NCI-H146 (cell line): Measurements from ENCODE around the gene FBXO28.

ENCODE experiments used
- DNase-seq: peaks from one replicate; lab custom pipeline; 2025; lab: John Stamatoyannopoulos, UW

FBXO28 gene

GRCh38 chr1:224151117-224151516 is 37.2 kb downstream of the FBXO28 start:
- no peak for DNase-seq

DNA sequence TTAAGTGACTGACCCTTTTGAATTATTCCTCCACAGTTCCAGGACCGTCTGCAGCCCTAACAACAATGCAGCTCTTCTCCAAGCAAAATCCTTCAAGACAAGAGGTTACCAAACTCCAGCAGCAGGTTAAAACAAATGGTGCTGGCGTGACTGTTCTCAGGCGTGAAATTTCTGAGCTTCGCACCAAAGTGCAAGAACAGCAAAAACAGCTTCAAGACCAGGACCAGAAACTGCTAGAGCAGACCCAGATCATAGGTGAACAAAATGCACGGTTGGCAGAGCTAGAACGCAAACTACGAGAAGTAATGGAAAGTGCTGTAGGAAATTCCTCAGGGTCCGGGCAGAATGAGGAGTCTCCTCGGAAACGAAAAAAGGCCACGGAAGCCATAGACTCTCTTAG is 43.4 kb downstream of the FBXO28 start:
- no peak for DNase-seq

GRCh38 chr1:224159541-224159940 is 45.6 kb downstream of the FBXO28 start:
- no peak for DNase-seq

GRCh38 chr1:224160171-224160682 is 46.3 kb downstream of the FBXO28 start:
- DNase-seq = no peak

DNA sequence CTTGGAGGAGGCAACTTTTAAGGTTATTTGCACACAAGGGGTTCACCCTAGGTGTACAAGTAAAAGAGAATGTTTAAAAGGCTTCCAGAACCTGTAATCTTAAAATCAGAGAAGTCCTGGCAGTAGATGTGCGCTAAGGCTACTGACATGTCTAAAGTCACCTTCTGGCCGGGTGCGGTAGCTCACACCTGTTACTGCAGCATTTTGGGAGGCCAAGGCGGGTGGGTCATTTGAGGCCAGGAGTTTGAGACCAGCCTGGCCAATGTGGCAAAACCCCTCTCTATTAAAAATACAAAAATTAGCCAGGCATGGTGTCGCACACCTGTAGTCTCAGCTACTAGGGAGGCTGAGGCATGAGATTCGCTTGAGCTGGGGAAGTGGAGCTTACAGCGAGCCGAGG is 48.9 kb downstream of the FBXO28 start:
- DNase-seq = no peak

- no peak for DNase-seq
Observed at GRCh38 chr1:224163311-224163710, 49.4 kb downstream of the FBXO28 start.

DNA sequence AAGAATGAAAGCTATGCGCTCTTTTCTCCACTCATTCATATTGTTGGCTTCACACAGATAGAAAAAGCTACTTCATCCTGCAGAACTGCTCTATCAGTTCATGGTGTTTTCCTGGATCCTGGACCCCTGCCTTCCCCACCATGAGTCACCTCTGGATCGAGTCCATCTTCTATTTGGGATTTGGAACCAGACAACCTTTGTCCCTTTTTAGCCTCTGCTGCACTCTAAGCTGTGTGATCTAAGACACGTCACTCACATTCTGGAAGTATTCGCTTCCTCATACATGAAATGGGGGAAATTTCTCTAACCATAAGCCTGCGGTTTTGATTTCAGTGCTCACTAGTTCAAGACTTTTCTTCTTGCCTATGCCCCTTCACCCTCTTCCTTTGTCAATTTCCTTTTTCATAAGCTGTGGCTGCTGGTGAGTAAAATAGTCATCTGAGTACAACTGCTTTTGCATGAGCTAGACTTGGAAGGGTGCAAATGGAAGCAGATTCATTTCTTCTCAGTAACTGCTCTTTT is 55.0 kb downstream of the FBXO28 start:
- DNase-seq = no peak

GRCh38 chr1:224169718-224170270 is 55.9 kb downstream of the FBXO28 start:
- no peak for DNase-seq

DNA sequence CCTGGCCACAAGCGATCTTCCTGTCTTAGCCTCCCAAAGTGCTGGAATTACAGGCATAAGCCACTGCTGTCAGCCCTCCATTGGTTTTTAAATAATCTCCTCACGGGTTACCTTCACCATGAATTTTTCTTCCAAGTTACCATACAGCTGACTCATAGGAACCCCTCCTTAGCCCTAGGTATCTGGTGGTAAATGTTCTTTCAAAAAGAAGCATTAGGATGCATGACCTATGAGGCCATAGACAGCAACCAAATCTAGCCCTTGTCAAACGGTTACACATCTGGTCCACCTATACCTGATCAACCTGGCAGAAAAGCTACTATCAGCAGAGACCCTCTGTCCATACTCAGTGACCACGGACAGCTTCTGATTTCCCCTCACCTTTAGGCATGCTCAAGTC is 56.4 kb downstream of the FBXO28 start:
- no peak for DNase-seq

- DNase-seq = no peak
Observed at GRCh38 chr1:224170748-224171478, 57.0 kb downstream of the FBXO28 start.

DNA sequence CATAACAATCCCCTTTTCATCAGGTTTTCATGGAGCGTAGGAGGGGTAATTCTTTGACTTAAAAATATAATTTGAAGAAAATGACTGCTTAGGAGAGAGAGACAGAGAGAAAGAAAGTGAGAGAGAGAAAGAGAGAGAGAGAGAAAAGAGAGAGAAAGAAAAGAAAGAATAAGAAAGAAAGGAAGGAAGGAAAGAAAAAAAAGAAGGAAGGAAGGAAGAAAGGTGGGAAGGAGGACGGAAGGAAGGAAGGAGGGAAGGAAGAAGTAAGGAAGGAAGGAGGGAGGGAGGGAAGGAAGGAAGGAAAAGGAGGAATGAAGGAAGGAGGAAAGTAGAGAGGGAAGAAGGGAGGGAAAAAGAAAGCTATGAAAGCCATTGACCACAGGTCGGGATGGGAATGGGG is 58.3 kb downstream of the FBXO28 start:
- DNase-seq = no peak

GRCh38 chr1:224173523-224173922 is 59.6 kb downstream of the FBXO28 start:
- no peak for DNase-seq

DNA sequence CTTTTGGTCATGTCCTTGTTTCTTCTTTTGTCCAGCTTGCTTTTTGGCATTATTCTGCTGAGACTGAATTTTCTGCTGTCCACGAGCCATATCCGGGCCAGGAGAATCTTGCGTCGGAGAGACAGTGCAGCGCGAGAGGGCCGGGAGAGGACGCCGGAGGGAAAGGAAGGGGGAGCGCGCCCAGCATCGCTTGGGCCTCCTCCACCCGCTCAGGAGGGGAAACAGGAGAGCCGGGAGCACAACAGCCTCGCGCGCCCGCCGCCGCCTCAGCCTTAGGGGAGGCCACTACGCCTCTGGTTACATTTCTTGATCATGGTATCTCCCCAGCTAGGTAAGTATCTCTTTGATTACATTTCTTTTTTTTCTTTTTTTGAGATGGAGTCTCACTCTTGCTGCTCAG is 61.7 kb downstream of the FBXO28 start:
- DNase-seq = peak; percentile 33

GRCh38 chr1:224177356-224177999 is 63.6 kb downstream of the FBXO28 start:
- DNase-seq = no peak

- DNase-seq = no peak
Observed at GRCh38 chr1:224178894-224179293, 65.0 kb downstream of the FBXO28 start.

DNA sequence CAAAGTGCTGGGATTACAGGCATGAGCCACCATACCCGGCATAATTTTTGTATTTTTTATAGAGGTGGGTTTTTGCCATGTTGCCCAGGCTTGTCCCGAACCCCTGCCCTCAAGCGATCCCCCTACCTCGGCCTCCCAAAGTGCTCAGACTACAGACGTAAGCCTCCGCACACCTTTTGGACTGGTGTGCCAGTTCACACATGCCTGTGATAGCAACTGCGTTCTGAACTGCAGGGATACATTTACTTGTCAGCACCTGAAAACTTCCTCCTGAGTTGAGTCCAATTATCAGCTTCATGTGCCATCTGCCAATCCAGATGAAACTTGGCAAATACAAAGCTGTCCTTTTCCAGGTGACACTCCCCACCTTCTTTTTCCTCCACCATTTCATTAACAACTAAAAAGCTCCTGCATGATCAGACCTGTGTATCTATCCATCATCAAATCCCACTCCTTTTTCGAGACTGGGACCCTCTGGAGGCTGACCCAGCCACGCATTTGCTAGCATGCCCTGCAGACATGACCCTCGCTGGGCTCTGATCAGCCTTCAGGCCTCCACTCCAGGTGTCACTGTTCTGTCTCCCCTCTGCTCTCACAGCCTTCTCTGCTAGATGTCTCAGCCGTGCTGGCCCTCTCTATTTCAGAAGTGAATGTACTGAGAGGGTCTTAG is 67.0 kb downstream of the FBXO28 start:
- DNase-seq = no peak

- no peak for DNase-seq
Observed at GRCh38 chr1:224181453-224181810, 67.5 kb downstream of the FBXO28 start.

DNA sequence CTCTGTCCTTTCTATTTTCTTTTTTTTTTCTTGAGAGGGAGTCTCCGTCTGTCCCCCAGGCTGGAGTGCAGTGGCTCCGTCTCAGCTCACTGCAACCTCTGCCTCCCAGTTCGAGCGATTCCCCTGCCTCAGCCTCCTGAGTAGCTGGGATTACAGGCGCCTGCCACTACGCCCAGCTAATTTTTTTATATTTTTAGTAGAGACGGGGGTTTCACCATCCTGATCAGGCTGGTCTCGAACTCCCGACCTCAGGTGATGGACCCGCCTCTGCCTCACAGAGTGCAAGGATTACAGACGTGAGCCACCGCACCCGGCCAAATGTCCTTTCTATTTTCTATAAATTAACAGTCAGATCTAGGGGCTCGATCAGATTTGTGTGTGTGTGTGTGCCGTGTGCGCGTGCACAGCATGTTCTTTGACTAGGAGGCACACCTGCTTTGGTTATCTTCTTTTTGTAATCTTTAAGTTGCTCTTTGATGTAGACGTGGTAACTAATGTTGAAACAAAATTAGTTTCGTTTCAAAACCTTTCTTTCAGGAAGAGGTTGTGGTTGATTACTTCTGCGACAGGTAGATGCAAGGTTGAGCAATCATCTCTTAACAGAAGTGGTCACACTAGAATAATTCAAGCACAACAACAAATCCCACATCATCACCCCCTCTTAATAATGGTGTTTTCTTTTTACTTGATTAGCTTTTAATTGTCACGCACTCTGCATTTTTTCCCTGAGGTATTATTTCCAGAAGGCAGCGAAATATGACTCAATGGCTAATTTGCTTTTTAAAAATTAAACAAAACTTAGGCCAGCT is 68.3 kb downstream of the FBXO28 start:
- peak; percentile 64 for DNase-seq

GRCh38 chr1:224182866-224183590 is 69.1 kb downstream of the FBXO28 start, which contains the start of gene DEGS1:
DEGS1 (plus strand) TSS chr1:224183240; CDS start chr1:224183337, 97 bp downstream.
- peak; percentile 95 for DNase-seq

GRCh38 chr1:224183591-224184312 is 69.8 kb downstream of the FBXO28 start:
- DNase-seq = peak; percentile 66
